ENCODE measurements around the gene C15orf62. TPM values are rescaled to one million over a fixed set of nuclear protein-coding genes. Genes with fewer than 3 reads are reported as not detected.

The C15orf62 gene
- total RNA-seq, 1 donor from 2014 or later = 0.44 TPM

DNA sequence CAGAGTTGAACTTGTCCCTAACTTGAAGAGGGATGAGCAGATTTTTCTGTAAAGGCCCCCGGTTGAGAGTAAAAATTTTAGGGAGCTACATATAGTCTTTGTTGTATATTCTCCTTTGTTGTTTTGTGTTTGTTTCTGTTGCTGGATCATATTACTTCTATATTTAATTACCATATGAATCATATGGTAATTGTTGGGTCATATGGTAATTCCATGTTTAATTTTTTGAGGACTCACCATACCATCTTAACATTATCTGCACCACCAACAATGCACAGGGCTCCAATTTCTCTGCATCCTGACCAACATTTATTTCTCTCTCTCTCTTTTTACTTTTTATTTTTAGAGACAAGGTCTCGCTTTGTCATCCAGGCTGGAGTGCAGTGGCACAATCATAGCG lies 29.7 kb downstream of the C15orf62 start:
- Mint-ChIP-seq H3K27ac (ENCODE audit: unreplicated experiment) (peak overlapping the region; percentile 28), H3K4me1 (peaks cover 29% of the 10 kb centered on the region), H3K4me3 (no peak overlapping the region), H3K27me3 (ENCODE audit: low read depth) (no peaks in the 10 kb centered on the region), H3K36me3 (ENCODE audit: low read depth) (peaks cover 3% of the 10 kb centered on the region), H3K9me3 (no peaks in the 10 kb centered on the region)
- DNase-seq (ENCODE audit: low read depth, low spot score) = no peak
- TF ChIP-seq, protein P1, sequence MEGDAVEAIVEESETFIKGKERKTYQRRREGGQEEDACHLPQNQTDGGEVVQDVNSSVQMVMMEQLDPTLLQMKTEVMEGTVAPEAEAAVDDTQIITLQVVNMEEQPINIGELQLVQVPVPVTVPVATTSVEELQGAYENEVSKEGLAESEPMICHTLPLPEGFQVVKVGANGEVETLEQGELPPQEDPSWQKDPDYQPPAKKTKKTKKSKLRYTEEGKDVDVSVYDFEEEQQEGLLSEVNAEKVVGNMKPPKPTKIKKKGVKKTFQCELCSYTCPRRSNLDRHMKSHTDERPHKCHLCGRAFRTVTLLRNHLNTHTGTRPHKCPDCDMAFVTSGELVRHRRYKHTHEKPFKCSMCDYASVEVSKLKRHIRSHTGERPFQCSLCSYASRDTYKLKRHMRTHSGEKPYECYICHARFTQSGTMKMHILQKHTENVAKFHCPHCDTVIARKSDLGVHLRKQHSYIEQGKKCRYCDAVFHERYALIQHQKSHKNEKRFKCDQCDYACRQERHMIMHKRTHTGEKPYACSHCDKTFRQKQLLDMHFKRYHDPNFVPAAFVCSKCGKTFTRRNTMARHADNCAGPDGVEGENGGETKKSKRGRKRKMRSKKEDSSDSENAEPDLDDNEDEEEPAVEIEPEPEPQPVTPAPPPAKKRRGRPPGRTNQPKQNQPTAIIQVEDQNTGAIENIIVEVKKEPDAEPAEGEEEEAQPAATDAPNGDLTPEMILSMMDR (conservative IDR thresholded peaks at IDR 0.05) = no peak

DNA sequence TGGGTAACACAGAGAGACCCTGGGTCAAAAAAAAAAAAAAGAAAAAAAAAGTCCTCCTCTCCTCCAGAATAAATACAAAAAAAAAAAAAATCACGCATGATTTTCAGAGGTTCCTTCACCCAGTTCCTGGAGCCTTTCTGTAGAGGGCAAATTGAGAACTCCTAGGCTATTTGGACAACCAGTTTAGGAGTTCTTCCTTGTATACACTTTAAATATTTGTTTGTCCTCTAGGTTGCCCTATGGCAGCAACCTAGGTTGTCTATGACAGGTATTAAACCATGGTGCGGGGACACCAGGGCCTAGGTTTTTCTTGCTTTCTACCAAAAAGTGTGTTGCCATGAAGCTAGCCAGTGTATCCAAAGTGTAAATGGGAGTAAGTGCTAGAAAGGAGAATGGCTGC lies 33.3 kb downstream of the C15orf62 start:
- no peak for DNase-seq (ENCODE audit: low read depth, low spot score)
- Mint-ChIP-seq H3K27me3 (ENCODE audit: low read depth) (no peaks in the 10 kb centered on the region), H3K9me3 (no peaks in the 10 kb centered on the region), H3K4me3 (peak overlapping the region; percentile 1), H3K27ac (ENCODE audit: unreplicated experiment) (no peak overlapping the region), H3K4me1 (peaks cover 37% of the 10 kb centered on the region), H3K36me3 (ENCODE audit: low read depth) (peaks cover 3% of the 10 kb centered on the region)
- TF ChIP-seq, protein P1 (conservative IDR thresholded peaks at IDR 0.05) = no peak

DNA sequence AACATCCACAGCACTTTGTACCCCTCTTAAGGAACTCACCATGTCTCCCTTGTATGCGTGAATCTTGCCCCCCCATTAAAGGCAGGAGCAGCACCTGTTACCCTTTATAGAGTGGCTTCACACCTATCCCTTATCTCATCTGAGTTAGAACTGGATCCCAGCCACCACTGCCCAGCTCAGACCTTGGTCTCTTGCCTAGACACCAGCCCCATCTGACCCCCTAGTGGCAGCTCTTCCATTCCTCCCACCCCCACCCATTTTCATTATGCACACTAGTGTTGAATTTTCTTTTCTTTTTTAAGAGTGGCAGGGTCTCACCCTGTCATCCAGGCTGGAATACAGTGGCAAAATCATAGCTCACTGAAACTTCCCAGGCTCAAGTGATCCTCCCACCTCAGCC lies 33.9 kb downstream of the C15orf62 start:
- Mint-ChIP-seq H3K27ac (ENCODE audit: unreplicated experiment) (no peak overlapping the region), H3K4me3 (peak overlapping the region; percentile 1), H3K4me1 (peaks cover 37% of the 10 kb centered on the region), H3K36me3 (ENCODE audit: low read depth) (peaks cover 3% of the 10 kb centered on the region), H3K27me3 (ENCODE audit: low read depth) (no peaks in the 10 kb centered on the region), H3K9me3 (no peaks in the 10 kb centered on the region)
- TF ChIP-seq, protein P1 (conservative IDR thresholded peaks at IDR 0.05) = no peak
- no peak for DNase-seq (ENCODE audit: low read depth, low spot score)

GRCh38 chr15:40806672-40807027 lies 36.9 kb downstream of the C15orf62 start:
- DNase-seq (ENCODE audit: low read depth, low spot score) = no peak
- TF ChIP-seq, protein P1 (conservative IDR thresholded peaks at IDR 0.05) = no peak
- peak overlapping the region; percentile 97 for H3K27ac Mint-ChIP-seq (ENCODE audit: unreplicated experiment)
- peaks cover 2% of the 10 kb centered on the region for H3K36me3 Mint-ChIP-seq (ENCODE audit: low read depth)
- H3K9me3 Mint-ChIP-seq = no peaks in the 10 kb centered on the region
- peak overlapping the region; percentile 93 for H3K4me3 Mint-ChIP-seq
- peaks cover 26% of the 10 kb centered on the region for H3K4me1 Mint-ChIP-seq
- no peaks in the 10 kb centered on the region for H3K27me3 Mint-ChIP-seq (ENCODE audit: low read depth)

DNA sequence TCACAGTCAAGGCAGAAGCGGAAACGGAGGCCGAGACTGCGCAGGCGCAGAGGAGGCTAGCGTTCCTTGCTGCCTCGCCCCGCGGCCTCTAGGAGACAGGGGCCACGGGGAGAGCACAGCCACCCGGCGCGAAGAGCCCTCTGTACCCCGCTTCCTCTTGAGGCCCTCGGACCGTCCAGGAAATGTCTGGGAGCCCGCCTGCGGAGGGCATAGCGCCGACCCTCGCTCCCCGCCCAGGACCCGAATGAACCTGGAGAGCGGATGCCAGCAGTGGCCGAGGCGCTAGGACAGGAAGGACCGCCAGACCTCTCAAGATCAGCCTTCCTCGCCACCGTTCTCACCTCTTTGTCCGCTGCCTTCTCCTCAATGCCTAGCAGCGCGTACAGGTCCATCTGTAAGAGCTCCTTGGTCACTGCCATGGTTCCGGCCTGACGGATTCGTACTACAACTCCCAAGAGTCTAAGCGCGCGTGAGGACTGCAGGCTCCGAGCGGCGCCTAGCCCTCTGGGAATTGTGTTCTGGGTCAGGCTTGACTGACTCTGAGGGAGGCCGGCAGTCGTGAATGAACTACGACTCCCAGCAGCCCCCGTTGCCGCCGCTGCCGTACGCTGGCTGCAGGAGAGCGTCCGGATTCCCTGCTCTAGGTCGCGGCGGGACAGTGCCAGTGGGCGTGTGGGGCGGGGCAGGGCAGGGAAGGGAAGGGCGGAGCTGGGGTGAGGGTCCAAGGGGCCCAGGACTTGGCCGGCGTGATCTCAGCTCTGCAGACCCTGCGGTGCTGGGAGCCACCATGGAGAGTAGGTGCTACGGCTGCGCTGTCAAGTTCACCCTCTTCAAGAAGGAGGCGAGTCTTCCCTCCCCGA lies 37.5 kb downstream of the C15orf62 start, which contains the start of the genes DNAJC17 and ZFYVE19:
TSS of gene DNAJC17 (minus strand) at position 446 of the 860 bp plus-strand sequence. CDS start at position 419, 27 bp downstream.
TSS of gene ZFYVE19 (plus strand) at position 62 of the 860 bp plus-strand sequence. CDS start at position 563, 501 bp downstream.
- TF ChIP-seq, protein P1 (conservative IDR thresholded peaks at IDR 0.05) = peak; percentile 30
- Mint-ChIP-seq H3K4me1 (peaks cover 23% of the 10 kb centered on the region), H3K27ac (ENCODE audit: unreplicated experiment) (peak within 1 kb of the TSS; percentile 97), H3K9me3 (no peaks in the 10 kb centered on the region), H3K27me3 (ENCODE audit: low read depth) (no peaks in the 10 kb centered on the region), H3K4me3 (peak within 1 kb of the TSS; percentile 93), H3K36me3 (ENCODE audit: low read depth) (no peaks in the 10 kb centered on the region)
- peak; percentile 89 for DNase-seq (ENCODE audit: low read depth, low spot score)

Measured in neural crest cell (in vitro differentiated cells).